SK-N-SH treated with all-trans-retinoic acid at 6 μM for 48 hours (cell line): Measurements from ENCODE around the gene PRKCE.

ENCODE experiments used
- ATAC-seq: fragments of 200-7000 bp; cut with Tn5 transposase; 3 replicates; pipeline ENCODE4 v1.9.1; 2020; ENCODE audit warnings: mild to moderate bottlenecking, moderate library complexity
- ARNTL ChIP-seq: fragments of 450-650 bp; formaldehyde crosslinking; IDR thresholded peaks from 2 replicates; pipeline ENCODE4 v1.5.0; 2020; ENCODE audit warnings: low read depth, mild to moderate bottlenecking, moderate library complexity, borderline replicate concordance
- BACH2 ChIP-seq: fragments of 250-450 bp; sonication (Bioruptor Pico); IDR thresholded peaks from 2 replicates; pipeline ENCODE4 v1.9.0; 2021; ENCODE audit warnings: mild to moderate bottlenecking, borderline replicate concordance
- CSDC2 ChIP-seq: fragments of 250-450 bp; sonication (Bioruptor Pico); IDR thresholded peaks from 2 replicates; pipeline ENCODE4 v1.5.0; 2020; ENCODE audit warnings: mild to moderate bottlenecking, moderate library complexity
- ESRRG ChIP-seq: fragments of 250-450 bp; sonication (Bioruptor Pico); IDR thresholded peaks from 2 replicates; pipeline ENCODE4 v1.6.1; 2021; ENCODE audit warnings: mild to moderate bottlenecking
- GLIS3 ChIP-seq: fragments of 250-450 bp; sonication (Bioruptor Pico); IDR thresholded peaks from 2 replicates; pipeline ENCODE4 v1.5.0; 2020; ENCODE audit warnings: mild to moderate bottlenecking, moderate library complexity
- ISL1 ChIP-seq: fragments of 250-450 bp; sonication (Bioruptor Pico); IDR thresholded peaks from 2 replicates; pipeline ENCODE4 v2.1.2; 2022; ENCODE audit warnings: mild to moderate bottlenecking, moderate library complexity
- OSR1 ChIP-seq: fragments of 250-450 bp; sonication (Bioruptor Pico); IDR thresholded peaks from 2 replicates; pipeline ENCODE4 v1.8.0; 2022; ENCODE audit warnings: moderate library complexity, mild to moderate bottlenecking, inconsistent platforms
- PPARA ChIP-seq: fragments of 250-450 bp; sonication (Bioruptor Pico); IDR thresholded peaks from 2 replicates; pipeline ENCODE4 v1.5.0; 2020; ENCODE audit warnings: mild to moderate bottlenecking, borderline replicate concordance
- SNAI2 ChIP-seq: fragments of 250-450 bp; sonication (Bioruptor Pico); IDR thresholded peaks from 2 replicates; pipeline ENCODE4 v1.5.0; 2020; ENCODE audit warnings: mild to moderate bottlenecking, moderate library complexity
- TCF4 ChIP-seq: fragments of 250-450 bp; sonication (Bioruptor Pico); IDR thresholded peaks from 2 replicates; pipeline ENCODE4 v1.8.0; 2021; ENCODE audit warnings: mild to moderate bottlenecking, moderate library complexity, borderline replicate concordance
- TOX ChIP-seq: fragments of 250-450 bp; sonication (Bioruptor Pico); IDR thresholded peaks from 2 replicates; pipeline ENCODE4 v1.8.0; 2021; ENCODE audit warnings: mild to moderate bottlenecking, moderate library complexity, borderline replicate concordance
- ZC3H10 ChIP-seq: fragments of 250-450 bp; sonication (Bioruptor Pico); IDR thresholded peaks from 2 replicates; pipeline ENCODE4 v1.5.1; 2021; ENCODE audit warnings: mild to moderate bottlenecking, moderate library complexity
- ZFP3 ChIP-seq: fragments of 250-450 bp; sonication (Bioruptor Pico); IDR thresholded peaks from 2 replicates; pipeline ENCODE4 v1.5.0; 2020; ENCODE audit warnings: mild to moderate bottlenecking, moderate library complexity
- ZFP30 ChIP-seq: fragments of 450-650 bp; formaldehyde crosslinking; IDR thresholded peaks from 2 replicates; pipeline ENCODE4 v1.5.0; 2022; ENCODE audit warnings: mild to moderate bottlenecking, moderate library complexity
- ZNF565 ChIP-seq: fragments of 450-650 bp; formaldehyde crosslinking; conservative IDR thresholded peaks from 2 replicates; pipeline ENCODE4 v1.5.0; 2020; ENCODE audit warnings: low read depth, mild to moderate bottlenecking, moderate library complexity
- ZNF70 ChIP-seq: fragments of 450-650 bp; formaldehyde crosslinking; IDR thresholded peaks from 2 replicates; pipeline ENCODE4 v1.5.0; 2020; ENCODE audit warnings: mild to moderate bottlenecking, moderate library complexity
- ZNF8 ChIP-seq: fragments of 450-650 bp; formaldehyde crosslinking; IDR thresholded peaks from 2 replicates; pipeline ENCODE4 v1.5.0; 2020; ENCODE audit warnings: mild to moderate bottlenecking, moderate library complexity
- TF ChIP-seq, protein P1 (sequence below): fragments of 250-450 bp; sonication (Bioruptor Pico); IDR thresholded peaks from 2 replicates; pipeline ENCODE4 v1.5.1; 2021; ENCODE audit warnings: mild to moderate bottlenecking, moderate library complexity
- TF ChIP-seq, protein P2 (sequence below): fragments of 250-450 bp; sonication (Bioruptor Pico); IDR thresholded peaks from 2 replicates; pipeline ENCODE4 v1.5.0; 2020; ENCODE audit warnings: mild to moderate bottlenecking, moderate library complexity
- TF ChIP-seq, protein P3 (sequence below): fragments of 250-450 bp; sonication (Bioruptor Pico); IDR thresholded peaks from 2 replicates; pipeline ENCODE4 v1.8.0; 2020; ENCODE audit warnings: mild to moderate bottlenecking, moderate library complexity, borderline replicate concordance
- TF ChIP-seq, protein P4 (sequence below): fragments of 250-450 bp; sonication (Bioruptor Pico); IDR thresholded peaks from 2 replicates; pipeline ENCODE4 v1.5.1; 2020; ENCODE audit warnings: low read depth, mild to moderate bottlenecking, moderate library complexity

The PRKCE gene

DNA sequence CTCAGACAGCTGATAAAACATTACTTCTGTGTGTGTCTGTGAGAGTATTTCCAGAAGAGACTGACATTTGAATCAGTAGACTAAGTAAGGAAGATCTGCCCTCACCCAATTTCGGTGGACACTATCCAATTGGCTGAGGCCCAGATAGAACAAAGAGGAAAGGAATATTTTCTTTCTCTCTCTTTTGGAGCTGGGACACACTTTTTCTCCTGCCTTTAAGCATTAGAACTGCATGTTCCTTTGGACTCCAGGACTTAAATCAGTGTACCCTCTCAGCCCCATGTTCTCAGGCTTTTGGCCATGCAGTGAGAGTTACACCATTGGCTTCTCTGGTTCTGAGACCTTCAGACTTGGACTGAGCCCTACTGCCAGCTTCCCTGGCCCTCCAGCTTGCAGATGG lies 37.1 kb upstream of the PRKCE start:
- ATAC-seq: no peak
- TF ChIP-seq ISL1 (CRISPR knock-in tag) (no peak), OSR1 (CRISPR knock-in tag) (no peak), GLIS3 (CRISPR knock-in tag) (no peak), ZNF70 (no peak), TOX (no peak), ZC3H10 (CRISPR knock-in tag) (no peak), ZFP30 (CRISPR knock-in tag) (no peak), ARNTL (CRISPR knock-in tag) (no peak), TCF4 (CRISPR knock-in tag) (no peak)
- TF ChIP-seq, protein P1, sequence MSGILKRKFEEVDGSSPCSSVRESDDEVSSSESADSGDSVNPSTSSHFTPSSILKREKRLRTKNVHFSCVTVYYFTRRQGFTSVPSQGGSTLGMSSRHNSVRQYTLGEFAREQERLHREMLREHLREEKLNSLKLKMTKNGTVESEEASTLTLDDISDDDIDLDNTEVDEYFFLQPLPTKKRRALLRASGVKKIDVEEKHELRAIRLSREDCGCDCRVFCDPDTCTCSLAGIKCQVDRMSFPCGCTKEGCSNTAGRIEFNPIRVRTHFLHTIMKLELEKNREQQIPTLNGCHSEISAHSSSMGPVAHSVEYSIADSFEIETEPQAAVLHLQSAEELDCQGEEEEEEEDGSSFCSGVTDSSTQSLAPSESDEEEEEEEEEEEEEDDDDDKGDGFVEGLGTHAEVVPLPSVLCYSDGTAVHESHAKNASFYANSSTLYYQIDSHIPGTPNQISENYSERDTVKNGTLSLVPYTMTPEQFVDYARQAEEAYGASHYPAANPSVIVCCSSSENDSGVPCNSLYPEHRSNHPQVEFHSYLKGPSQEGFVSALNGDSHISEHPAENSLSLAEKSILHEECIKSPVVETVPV (CRISPR knock-in tag): no peak
- TF ChIP-seq, all 23 proteins: peak for 0

DNA sequence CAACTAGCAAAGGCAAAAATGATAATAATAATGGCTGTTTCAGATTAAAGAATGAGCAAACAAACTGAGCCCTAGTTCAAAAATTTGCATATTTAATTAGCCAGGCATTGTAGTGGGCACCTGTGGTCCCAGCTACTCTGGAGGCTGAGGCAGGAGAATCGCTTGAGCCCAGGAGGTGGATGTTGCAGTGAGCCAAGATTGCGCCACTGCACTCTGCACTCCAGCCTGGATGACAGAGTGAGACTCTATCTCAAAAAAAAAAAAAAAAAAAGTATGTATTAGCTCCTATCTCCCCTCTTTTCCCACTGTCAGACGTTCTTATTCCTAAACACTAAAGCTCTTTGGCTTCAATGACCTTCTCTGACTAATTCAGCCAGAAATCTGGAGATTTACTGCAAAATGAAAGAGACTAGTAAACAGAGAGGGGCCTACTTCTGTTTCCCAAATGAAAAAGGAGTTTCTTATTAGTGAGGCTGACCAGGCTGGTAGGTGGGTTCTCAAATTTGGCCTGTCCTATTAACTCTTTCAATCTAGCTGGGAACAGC lies 36.5 kb upstream of the PRKCE start:
- TF ChIP-seq ZFP3 (CRISPR knock-in tag): no peak
- TF ChIP-seq CSDC2 (CRISPR knock-in tag): no peak
- no peak for TF ChIP-seq ARNTL (CRISPR knock-in tag)
- no peak for TF ChIP-seq ZNF70
- TF ChIP-seq SNAI2: no peak
- no peak for ATAC-seq

DNA sequence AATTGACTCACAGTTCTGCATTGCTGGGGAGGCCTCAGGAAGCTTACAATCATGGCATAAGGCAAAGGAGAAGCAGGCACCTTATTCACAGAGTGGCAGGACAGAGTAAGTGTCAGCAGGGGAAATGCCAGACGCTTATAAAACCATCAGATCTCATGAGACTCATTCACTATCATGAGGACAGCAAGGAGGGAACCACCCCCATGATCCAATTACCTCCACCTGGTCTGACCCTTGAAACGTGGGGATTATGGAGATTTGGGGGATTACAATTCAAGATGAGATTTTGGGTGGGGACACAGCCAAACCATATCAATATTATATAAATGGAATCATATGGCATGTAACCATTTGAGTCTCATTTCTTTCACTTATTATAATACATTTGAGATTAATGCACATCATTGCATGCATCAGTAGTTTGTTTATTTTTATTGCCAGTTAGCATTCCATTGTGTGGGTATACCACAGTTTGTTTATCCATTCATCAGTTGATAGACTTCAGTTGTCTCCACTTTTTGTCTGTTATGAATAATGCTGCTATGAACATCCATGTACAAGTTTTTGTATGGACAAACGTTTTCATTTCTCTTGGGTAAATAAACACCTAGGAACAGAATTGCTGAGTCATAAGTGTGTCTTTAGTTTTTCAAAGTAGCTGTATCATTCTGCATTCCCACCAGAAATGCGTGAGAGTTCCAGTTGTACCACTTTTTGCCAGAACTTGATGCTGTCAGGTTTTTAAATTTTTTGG lies 34.6 kb upstream of the PRKCE start:
- ATAC-seq: no peak
- TF ChIP-seq GLIS3 (CRISPR knock-in tag): no peak
- no peak for TF ChIP-seq CSDC2 (CRISPR knock-in tag)
- no peak for TF ChIP-seq OSR1 (CRISPR knock-in tag)
- TF ChIP-seq, protein P1 (CRISPR knock-in tag): no peak
- TF ChIP-seq ARNTL (CRISPR knock-in tag): no peak
- TF ChIP-seq TCF4 (CRISPR knock-in tag): no peak
- no peak for TF ChIP-seq ZNF8 (CRISPR knock-in tag)
- TF ChIP-seq SNAI2: no peak
- no peak for TF ChIP-seq TOX
- TF ChIP-seq BACH2 (CRISPR knock-in tag): no peak
- no peak for TF ChIP-seq ZC3H10 (CRISPR knock-in tag)
- TF ChIP-seq PPARA (CRISPR knock-in tag): no peak
- TF ChIP-seq, protein P2, sequence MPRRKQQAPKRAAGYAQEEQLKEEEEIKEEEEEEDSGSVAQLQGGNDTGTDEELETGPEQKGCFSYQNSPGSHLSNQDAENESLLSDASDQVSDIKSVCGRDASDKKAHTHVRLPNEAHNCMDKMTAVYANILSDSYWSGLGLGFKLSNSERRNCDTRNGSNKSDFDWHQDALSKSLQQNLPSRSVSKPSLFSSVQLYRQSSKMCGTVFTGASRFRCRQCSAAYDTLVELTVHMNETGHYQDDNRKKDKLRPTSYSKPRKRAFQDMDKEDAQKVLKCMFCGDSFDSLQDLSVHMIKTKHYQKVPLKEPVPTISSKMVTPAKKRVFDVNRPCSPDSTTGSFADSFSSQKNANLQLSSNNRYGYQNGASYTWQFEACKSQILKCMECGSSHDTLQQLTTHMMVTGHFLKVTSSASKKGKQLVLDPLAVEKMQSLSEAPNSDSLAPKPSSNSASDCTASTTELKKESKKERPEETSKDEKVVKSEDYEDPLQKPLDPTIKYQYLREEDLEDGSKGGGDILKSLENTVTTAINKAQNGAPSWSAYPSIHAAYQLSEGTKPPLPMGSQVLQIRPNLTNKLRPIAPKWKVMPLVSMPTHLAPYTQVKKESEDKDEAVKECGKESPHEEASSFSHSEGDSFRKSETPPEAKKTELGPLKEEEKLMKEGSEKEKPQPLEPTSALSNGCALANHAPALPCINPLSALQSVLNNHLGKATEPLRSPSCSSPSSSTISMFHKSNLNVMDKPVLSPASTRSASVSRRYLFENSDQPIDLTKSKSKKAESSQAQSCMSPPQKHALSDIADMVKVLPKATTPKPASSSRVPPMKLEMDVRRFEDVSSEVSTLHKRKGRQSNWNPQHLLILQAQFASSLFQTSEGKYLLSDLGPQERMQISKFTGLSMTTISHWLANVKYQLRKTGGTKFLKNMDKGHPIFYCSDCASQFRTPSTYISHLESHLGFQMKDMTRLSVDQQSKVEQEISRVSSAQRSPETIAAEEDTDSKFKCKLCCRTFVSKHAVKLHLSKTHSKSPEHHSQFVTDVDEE (CRISPR knock-in tag): no peak
- TF ChIP-seq ZFP3 (CRISPR knock-in tag): no peak
- TF ChIP-seq, protein P3, sequence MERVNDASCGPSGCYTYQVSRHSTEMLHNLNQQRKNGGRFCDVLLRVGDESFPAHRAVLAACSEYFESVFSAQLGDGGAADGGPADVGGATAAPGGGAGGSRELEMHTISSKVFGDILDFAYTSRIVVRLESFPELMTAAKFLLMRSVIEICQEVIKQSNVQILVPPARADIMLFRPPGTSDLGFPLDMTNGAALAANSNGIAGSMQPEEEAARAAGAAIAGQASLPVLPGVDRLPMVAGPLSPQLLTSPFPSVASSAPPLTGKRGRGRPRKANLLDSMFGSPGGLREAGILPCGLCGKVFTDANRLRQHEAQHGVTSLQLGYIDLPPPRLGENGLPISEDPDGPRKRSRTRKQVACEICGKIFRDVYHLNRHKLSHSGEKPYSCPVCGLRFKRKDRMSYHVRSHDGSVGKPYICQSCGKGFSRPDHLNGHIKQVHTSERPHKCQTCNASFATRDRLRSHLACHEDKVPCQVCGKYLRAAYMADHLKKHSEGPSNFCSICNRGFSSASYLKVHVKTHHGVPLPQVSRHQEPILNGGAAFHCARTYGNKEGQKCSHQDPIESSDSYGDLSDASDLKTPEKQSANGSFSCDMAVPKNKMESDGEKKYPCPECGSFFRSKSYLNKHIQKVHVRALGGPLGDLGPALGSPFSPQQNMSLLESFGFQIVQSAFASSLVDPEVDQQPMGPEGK (CRISPR knock-in tag): no peak
- TF ChIP-seq ZNF70: no peak
- no peak for TF ChIP-seq ISL1 (CRISPR knock-in tag)
- no peak for TF ChIP-seq ESRRG (CRISPR knock-in tag)
- TF ChIP-seq, protein P4, sequence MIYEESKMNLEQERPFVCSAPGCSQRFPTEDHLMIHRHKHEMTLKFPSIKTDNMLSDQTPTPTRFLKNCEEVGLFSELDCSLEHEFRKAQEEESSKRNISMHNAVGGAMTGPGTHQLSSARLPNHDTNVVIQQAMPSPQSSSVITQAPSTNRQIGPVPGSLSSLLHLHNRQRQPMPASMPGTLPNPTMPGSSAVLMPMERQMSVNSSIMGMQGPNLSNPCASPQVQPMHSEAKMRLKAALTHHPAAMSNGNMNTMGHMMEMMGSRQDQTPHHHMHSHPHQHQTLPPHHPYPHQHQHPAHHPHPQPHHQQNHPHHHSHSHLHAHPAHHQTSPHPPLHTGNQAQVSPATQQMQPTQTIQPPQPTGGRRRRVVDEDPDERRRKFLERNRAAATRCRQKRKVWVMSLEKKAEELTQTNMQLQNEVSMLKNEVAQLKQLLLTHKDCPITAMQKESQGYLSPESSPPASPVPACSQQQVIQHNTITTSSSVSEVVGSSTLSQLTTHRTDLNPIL (CRISPR knock-in tag): no peak
- no peak for TF ChIP-seq ZNF565
